NCI-H1436 (cell line): Measurements from ENCODE around the gene CPNE9.

Source experiments
- DNase-seq: peaks from one replicate; lab custom pipeline; 2025; lab: John Stamatoyannopoulos, UW

CPNE9 gene

DNA sequence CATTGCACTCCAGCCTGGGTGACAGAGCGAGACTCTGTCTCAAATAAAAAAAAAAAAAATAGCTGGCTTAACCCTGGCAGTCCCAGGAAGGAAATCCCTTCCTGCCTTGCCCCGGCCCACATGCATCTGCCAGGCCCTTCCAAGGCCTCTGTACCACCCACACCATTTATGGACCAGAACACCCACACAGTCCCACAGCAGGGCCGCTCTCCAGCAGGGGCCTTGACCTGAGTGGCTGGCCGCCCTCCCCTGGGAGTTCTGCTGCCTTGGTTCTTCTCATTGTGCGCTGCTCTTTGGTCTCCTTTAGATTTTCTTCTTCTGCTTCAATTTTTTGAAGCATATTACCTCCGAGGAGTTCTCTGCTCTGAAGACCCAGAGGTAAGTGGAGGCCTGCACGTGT is 16.1 kb upstream of the CPNE9 start:
- DNase-seq: no peak

GRCh38 chr3:9688961-9689360 is 14.7 kb upstream of the CPNE9 start:
- no peak for DNase-seq

DNA sequence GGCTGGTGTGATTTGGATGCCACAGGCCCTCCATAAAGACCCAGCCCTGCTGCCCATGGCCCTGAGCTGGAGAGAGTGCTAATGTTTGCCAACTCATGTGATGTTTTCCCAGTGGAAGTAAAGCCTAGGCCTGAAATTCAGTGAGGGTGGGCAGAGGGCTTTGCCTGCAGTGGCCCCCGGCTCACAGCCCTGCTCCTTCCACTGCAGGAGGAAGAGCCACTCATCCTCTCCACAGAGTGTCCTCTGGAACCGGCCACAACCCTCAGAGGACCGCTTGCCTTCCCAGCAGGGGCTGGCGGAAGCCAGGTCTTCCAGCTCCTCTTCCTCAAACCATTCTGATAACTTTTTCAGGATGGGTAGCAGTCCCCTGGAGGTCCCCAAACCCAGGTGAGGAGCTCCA is 13.9 kb upstream of the CPNE9 start:
- no peak for DNase-seq

GRCh38 chr3:9690451-9691450 is 12.9 kb upstream of the CPNE9 start:
- DNase-seq: no peak

DNA sequence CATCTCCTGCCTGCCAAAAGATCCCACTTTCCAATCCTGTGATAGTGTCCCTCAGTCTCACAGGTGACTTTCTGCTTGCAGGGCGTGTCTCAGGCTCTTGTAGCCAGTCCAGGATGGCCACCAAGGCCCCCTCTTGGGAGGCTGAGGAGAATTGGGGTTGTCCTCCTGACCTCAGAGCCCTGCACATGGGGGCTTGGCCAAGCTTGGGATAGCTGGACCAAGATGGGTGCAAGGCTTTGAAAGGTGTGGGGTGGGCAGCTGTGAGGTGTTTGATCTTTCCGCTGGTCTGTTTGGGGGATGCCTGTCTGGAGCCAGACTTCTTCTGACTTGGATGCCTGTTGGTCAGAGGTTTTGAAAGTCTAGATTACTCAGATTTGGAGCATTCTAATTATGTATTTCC is 12.0 kb upstream of the CPNE9 start:
- no peak for DNase-seq

DNA sequence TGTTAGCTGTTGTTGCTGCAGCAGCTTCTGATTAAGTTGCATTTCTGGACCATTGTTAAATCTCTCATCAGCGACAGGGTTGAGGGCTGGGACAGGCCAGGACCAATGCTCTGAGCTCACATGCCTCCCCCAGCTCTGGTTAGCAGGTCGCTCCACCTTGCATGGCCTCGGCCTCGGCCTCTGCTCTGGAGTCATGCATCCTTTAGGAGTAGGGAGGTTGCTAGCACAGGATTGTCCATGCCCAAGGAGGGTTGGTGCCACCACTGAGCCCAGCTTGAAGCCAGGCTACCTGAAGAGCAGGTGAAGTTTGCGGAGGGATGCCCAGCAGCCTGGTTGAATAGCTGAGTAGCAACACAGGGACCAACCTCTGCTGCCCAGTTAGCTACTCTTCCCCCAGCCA is 11.2 kb upstream of the CPNE9 start:
- no peak for DNase-seq

DNA sequence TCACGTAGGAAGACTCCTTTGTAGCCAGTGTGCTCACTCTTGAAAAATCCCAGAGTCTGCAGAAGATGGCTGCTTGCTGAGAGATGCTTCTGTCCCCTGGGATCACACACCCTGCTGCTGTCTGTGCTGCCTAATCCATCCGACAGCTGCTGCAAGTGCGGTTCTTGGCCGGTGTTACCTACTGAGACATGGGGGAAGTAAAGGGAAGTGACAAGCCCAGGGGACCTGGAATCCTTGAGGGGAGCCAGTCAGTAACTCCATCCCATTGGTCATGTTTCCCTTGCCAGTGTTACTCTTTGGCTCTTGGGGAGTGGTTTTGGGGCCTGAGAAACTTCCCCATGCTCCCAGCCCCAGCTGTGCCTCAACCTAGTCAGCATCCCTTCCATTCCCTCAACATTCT is 8.3 kb upstream of the CPNE9 start:
- no peak for DNase-seq

- DNase-seq: no peak
Observed at GRCh38 chr3:9695746-9696145, 7.9 kb upstream of the CPNE9 start.

- DNase-seq: no peak
Observed at GRCh38 chr3:9696480-9697220, 7.0 kb upstream of the CPNE9 start.

DNA sequence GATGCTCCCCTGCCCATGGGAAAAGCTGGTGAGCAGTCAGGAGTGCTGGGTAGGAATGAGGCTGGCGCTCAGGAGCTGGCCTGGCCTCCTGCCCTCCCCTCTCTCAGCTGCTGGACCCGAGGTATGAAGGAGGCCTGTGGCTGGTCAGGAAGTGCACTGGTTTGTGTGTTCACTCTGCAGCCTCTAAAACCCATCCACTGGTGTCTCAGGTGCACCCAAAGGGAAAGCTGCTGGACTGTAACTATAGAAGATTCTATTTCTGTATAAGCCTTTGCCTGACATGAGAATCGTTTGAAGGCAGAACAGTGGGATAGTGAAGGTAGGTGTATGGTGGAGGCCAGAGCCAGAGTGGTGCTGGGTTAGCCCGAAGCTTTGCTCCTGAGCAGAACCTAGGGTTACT is 5.7 kb upstream of the CPNE9 start:
- DNase-seq: no peak

DNA sequence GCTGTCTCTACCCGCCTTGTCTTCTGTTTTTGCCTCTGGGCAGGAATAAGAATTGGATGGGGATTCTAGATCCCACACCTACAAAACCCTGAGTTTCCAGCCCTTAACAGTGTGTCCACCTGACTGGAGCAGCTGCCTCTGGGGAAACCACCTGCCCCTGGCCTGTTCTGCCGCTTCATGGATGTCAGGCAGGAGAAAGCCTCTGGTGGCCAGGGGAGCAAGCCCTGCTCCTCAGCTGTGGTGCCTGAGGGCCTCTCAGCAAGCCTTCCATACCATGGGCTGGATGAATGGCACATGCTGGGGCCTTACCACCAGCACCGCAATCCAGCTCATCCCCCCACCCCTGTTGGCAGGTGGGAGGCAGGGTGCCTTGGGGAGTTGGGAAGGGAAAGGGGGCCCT is 5.3 kb upstream of the CPNE9 start:
- DNase-seq: no peak

GRCh38 chr3:9700536-9700935 is 3.1 kb upstream of the CPNE9 start:
- no peak for DNase-seq

GRCh38 chr3:9701006-9701405 is 2.6 kb upstream of the CPNE9 start:
- DNase-seq: no peak

DNA sequence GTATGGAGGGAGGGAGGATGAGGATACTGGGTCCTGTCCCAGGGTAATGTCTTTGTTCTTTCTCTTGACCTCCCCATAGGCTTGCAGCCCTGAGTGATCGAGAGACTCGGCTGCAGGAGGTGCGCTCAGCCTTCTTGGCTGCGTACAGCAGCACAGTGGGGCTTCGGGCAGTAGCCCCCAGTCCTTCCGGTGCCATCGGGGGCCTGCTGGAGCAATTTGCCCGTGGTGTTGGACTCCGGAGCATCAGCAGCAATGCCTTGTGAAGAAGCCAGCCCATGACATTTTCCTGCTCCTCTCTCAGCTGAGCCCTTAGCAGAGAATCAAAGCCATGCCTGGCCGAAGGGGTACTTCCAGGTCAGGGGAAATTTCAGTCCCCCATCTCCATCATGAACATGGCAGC is 1.9 kb upstream of the CPNE9 start:
- DNase-seq: no peak

DNA sequence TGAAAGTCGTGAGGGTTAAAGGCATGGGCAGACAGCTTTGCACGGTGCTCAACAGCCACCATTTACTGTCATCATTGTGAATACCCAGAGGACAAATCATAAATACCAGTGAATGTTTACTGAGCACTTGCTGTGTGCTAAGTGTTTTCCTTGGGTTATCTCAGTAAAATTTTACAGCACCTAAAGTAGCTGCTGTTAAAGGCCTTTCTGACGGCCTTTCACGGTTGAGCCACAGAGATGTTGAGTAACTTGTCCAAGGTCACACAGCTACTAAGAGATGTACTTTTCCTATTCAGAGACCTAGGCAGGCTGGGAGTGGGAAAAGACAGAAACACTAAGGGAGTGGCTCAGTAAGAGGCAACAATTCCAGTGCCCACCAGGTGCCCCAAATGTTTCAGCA is 393 bp upstream of the CPNE9 start:
- no peak for DNase-seq

GRCh38 chr3:9704347-9705322 is 1.0 kb downstream of the CPNE9 start:
- DNase-seq: no peak

- DNase-seq: no peak
Observed at GRCh38 chr3:9710174-9710739, 6.6 kb downstream of the CPNE9 start.

- DNase-seq: no peak
Observed at GRCh38 chr3:9712415-9712814, 8.8 kb downstream of the CPNE9 start.

GRCh38 chr3:9713142-9713541 is 9.5 kb downstream of the CPNE9 start:
- no peak for DNase-seq

- DNase-seq: no peak
Observed at GRCh38 chr3:9715136-9715535, 11.5 kb downstream of the CPNE9 start.

DNA sequence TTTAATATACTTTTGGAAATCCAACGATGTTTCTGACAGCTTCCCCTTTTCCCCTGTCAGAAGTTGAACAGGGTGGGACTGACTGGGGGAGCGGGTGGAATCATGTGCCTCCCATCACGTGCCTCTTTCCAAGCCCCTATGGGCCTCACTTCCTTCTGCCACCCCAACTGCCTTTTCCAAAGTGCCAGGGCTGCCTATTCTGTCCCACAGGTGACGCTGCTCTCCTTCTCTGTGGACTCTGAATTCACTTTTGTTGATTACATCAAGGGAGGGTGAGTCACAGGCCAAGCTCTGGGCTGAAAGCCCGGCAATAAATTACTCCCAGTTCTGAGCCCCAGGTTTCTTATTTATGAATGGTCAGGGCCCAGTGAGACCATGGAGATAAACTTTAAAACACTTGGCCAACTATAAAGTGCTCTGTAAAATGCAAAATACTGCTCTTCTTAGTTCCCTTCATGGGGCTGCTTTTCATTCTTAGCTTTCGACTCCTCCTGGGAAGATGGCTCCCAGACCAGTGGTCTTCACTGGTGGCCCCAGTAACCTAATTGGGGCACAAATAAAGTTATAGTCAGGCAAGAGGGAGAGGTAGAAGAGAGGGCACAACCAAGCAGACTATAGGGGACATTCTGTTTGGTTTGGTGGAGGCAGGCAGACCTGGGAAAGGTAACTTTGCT is 12.3 kb downstream of the CPNE9 start:
- DNase-seq: no peak
